ENCODE measurements around the gene SPI1.

The SPI1 gene

DNA sequence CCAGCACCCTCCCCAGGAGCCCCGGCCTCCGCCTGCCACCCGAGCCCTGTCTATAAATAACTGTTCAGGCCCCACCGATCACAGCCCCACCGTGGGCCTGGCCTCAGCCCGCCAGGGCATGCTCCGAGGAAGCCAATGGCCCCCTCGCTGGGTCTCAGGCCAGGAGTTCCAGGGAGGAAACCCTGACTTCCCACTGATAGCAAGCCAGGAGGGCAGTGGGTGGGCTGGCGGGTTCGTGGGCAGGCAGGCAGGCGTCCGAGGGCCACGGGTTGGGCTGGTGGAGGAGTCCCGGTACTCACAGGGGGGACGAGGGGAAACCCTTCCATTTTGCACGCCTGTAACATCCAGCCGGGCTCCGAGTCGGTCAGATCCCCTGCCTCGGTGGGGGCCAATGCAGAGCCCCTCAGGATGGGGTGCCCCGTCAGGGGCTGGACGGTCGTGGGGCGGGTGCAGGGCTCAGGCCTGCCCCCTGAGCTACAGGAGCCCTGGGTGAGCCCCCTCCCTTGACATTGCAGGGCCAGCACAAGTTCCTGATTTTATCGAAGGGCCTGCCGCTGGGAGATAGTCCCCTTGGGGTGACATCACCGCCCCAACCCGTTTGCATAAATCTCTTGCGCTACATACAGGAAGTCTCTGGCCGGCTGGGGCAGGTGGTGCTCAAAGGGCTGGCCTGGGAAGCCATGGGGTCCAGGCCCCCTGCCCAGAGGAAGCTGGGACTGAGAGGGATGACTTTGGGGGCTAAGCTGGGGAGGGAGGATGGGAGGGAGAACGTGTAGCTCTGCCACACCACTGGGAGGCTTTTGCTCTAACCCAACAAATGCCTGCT is at the start of gene SPI1:
SPI1 (minus strand) TSS at position 538 of the 826 bp plus-strand sequence; CDS start at position 344, 194 bp downstream.
- no peak for DNase-seq (ENCODE audit: low spot score)

DNA sequence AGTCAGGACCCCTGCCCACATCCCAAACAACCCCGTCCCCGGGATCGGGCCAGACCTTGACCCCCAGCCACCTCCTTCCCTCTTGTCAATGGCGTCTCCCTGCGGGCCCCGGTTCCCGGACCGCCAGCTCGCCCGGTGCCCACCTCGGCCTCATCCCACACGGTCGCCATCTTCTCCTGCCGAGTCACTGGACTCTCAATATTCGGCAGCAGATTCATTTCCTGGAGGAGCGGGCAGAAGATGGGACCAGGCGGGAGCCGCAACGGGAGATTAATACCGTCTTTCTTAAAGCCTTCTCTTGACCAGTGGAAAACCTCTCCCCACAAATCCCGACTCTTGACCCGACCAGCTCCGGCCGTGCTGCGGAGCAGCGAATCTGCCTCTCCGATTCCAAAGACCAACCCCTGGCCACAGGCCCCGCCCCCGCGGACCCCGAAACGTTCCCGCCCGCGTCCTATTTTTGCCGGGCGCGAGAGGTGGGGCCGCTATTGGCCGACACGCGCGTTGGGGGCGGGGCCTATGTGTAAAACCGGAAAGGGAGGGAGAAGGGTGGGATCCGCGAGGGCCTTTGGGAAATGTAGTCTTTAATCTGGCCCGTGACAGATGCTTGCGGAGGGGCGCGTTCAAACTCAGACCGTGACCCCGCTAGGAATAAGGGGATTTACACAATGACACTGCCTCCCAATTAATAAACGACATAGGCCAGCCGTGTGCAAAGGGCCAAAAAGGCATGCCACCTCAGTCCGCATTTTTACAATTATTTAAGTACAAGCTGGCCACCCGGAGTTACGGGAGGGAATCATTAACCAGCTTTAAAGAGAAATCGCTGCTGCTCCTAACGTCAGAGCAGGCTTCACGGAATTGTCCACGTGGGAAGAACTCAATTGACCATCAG is 48.0 kb upstream of the SPI1 start, which contains the start of gene PSMC3:
PSMC3 (minus strand) TSS at position 378 of the 895 bp plus-strand sequence; CDS start at position 218, 160 bp downstream.
- DNase-seq (ENCODE audit: low spot score) = peak; percentile 97

DNA sequence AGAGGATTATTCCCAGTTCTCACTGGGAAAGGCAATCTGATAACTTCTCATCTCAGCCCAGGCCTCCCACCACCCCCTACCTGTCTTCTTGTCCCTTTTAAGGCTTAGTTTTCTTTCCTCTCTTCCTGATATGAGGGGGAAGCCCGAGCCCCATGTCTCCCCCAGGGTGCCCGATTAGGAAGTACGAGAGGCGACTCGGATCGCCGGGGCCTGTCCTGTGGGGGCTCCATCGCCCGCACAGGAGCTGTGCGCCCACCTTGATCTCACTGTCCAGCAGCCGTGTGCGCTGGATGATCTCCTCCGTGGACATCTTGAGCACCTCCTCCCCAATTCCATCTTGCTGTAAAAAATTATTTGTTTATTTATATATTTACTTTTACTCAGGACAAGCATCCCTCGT is 47.3 kb upstream of the SPI1 start:
- DNase-seq (ENCODE audit: low spot score) = no peak

DNA sequence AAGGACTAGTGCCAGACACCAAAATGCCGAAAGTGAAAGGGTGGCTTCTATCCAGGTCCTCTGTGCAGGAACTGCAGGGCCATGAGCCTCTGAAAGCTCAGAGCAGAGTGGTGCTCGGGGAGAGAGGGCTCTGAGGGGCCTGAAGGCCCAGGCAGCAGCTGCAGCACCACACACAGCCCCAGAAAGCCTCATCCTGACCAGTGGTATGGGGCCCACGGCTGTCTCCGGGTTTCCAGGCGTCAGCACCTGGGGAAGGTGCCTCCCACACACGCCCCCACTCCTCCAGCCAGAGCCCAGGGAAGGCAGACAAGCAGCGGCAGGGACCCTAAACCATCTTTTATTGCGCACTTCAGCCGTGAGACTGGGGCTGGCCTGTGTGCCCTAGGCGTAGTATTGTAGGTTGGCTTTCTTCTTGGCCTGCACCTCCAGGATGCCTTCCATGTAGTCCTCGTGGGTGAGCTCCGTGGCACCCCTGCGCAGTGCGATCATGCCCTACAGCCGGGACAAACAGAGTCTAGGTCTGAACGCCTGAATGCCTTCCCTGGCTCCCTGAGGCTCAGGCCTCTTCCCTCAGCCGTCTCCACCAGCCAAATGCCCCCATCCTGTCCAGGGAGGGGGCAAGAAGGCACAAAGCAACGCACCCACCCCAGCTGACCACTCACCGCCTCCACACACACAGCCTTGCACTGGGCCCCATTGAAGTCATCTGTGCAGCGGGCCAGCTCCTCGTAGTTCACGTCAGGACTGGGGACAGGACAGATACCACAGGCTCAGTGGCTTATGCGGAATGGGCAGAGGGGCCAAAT is 40.3 kb upstream of the SPI1 start:
- no peak for DNase-seq (ENCODE audit: low spot score)

DNA sequence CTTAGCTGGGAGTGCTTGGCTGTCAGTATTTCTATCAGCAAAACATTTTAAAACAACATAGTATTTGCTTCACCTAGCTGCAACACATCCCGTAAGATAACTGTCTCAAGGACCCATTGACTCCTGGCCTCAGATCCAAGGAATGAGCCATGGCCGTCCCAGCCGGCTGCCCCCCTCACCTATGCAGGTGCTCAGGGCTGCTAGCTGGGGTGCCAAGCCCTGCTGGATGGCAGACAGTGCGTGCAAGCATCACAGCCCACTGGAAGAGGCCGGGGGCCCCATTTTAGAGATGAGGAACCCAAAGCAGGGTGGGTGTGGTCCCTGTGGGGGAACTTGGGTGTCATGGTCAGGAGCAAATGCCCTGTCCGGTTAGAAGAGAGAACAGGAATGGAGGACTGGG is 39.4 kb upstream of the SPI1 start:
- no peak for DNase-seq (ENCODE audit: low spot score)

DNA sequence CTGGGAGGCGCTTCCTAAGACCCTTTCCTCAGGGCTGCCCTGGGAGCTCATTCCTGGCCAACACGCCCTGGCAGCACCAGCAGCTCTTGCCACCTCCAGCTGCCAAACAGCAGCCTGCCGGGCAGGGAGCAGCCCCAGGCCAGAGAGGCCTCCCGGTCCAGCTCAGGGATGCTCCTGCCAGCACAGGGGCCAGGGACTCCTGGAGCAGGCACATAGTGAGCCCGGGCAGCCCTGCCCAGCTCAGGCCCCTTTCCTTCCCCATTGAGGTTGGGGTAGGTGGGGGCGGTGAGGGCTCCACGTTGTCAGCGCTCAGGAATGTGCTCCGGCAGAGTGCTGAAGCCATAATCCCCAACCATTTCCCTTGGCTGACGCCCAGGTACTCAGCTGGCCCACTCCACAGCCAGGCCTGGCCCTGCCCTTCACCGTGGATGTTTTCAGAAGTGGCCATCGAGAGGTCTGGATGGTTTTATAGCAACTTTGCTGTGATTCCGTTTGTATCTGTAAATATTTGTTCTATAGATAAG is 37.7 kb upstream of the SPI1 start:
- DNase-seq (ENCODE audit: low spot score) = peak; percentile 97

DNA sequence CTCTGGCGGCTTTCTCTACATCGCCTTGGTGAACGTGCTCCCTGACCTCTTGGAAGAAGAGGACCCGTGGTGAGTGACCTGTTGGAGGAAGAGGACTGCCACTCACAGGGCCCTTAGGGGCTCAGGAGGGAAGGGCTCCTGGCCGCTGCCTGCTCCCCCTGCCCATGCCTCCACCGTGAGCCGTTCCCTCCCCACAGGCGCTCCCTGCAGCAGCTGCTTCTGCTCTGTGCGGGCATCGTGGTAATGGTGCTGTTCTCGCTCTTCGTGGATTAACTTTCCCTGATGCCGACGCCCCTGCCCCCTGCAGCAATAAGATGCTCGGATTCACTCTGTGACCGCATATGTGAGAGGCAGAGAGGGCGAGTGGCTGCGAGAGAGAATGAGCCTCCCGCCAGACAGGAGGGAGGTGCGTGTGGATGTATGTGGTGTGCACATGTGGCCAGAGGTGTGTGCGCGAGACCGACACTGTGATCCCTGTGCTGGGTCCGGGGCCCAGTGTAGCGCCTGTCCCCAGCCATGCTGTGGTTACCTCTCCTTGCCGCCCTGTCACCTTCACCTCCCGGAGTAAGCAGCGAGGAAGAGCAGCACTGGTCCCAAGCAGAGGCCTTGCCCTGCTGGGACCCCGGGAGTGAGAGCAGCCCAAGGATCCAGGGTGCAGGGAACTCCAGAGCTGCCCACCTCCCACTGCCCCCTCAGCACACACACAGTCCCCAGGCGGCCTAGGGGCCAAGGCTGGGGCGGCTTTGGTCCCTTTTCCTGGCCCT is 36.9 kb upstream of the SPI1 start:
- no peak for DNase-seq (ENCODE audit: low spot score)

DNA sequence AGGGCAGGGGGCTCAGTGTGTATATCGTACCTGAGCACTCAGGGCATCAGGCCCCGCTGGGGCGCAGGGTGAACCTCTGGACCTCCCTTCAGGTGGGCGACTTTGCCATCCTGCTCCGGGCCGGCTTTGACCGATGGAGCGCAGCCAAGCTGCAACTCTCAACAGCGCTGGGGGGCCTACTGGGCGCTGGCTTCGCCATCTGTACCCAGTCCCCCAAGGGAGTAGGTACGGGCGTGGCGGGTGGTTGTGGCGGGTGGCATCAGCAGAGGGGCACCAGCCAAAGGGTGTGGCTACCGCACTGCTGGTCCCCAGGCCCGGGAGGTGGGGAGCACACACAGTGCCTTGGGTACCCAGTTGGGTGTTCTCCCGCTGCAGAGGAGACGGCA is 36.3 kb upstream of the SPI1 start:
- no peak for DNase-seq (ENCODE audit: low spot score)

DNA sequence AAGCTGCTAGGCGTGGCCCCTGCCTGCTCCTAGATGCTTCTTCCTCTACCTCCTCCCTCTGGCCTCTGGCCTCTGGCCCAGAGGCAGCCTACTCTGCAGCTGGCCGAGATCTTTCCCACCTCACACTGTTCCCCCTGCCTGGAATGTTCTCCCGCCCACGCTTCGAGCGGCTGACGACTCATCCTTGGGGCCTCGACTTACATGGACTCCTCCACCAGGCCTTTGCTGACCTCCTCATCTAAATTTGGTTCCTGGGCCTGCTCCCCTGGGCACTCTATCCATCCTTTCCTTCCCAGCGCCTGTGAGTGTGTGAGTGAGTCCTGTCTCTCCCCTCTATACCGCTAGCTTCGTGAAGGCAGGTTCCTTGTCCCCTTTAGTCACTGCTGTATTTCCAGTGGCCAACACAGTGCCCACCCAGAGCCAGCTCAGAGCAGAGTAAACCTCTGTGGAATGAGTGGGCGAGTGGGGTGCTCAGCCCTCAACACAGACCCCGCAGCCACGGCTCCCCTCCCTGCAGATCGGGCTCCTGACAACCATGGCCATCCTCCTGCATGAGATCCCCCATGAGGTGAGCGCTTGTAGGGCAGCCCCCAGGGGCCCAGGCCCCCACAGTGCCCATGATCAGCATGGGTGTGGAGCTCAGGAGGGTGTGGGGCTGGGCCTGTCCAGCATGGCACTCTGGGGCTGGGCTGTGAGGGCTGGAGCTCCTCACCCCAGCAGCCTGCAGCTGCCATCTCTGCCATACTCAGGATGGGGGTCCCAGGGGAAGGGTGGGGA is 35.7 kb upstream of the SPI1 start:
- peak; percentile 45 for DNase-seq (ENCODE audit: low spot score)

DNA sequence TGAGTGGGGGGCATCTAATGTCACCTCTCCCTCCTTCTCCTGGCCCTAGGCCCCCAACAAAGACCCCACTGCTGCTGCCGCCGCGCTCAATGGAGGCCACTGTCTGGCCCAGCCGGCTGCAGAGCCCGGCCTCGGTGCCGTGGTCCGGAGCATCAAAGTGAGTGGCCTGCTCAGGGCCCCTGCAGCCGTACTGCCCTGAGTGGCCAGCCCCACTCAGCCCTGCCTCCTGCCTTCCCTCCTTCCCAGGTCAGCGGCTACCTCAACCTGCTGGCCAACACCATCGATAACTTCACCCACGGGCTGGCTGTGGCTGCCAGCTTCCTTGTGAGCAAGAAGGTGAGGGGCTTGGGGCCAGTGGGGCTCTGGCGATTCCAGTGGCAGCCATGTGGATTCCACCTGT is 35.0 kb upstream of the SPI1 start:
- no peak for DNase-seq (ENCODE audit: low spot score)

DNA sequence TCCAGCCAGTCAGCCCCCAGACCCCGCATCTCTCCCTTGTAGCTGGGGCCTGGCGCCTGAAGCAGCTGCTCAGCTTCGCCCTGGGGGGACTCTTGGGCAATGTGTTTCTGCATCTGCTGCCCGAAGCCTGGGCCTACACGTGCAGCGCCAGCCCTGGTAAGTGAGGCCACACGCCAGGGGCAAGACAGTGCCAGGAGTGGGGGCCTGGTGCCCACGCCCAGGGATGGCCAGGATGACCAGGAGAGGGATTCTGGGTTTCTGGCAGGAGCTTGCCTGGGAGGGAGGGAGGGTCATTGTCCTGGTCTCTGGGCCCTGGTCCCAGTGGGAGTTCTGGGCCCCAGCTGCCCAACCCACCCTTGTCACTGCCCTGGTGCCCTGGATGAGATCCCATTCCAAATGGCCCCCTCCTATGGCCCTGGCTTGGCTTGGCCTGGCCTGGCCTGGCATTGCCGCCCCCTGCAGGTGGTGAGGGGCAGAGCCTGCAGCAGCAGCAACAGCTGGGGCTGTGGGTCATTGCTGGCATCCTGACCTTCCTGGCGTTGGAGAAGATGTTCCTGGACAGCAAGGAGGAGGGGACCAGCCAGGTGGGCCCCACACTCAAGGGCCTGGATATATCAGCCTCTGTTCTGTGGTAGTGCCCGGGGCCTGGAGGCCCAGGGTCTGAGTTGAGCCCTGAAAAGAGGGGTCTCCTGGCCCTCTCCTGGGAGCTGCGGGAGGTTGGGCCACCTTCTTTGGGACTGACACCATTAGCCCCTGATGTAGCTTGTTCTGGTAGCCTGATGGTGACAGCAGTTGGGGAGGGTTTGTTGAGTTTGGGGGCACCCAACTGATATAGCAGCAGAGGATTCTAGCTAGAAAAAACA is 33.8 kb upstream of the SPI1 start:
- DNase-seq (ENCODE audit: low spot score) = no peak

DNA sequence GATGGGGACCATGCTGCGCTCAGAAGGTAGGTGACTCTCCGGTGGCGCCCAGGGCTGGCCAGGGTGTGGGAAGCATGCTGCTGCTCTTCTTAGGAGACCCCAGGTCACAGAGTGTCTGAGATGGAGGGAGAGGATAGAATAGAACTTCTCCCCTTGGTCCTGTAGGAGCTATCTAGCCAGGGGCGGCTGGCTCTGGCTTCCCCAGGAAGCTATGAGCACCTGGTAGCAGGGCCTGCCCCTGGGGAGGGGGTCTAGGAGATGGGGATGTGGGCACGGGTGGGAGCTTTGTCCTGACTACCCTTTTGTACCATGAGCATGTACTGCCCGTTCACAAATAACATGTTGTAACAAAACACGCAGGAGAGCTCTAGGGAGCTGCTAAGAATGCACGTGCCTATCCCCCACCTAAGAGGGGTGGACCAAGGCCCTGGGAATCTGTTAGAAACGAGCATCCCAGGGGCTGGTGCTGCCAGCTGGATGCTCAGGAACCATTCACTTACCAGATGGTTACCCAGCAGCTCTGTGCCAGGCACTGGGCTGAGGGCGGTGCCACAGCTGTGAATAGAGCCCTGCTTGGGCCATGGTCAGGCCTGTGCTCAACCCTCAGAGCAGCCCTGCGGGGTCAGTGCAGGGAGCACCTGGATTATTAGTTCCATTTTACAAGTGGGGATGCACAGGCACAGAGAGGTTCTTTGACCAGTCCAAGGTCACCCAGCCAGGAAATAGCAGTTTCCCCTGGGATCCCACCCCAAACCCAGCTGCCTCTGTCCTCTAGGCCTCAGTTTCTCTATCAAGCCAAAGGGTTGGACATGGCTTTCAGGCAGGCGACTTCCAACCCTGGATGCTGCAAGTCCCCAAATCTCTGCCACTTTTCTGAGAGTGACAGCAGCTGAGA is 32.3 kb upstream of the SPI1 start:
- no peak for DNase-seq (ENCODE audit: low spot score)

DNA sequence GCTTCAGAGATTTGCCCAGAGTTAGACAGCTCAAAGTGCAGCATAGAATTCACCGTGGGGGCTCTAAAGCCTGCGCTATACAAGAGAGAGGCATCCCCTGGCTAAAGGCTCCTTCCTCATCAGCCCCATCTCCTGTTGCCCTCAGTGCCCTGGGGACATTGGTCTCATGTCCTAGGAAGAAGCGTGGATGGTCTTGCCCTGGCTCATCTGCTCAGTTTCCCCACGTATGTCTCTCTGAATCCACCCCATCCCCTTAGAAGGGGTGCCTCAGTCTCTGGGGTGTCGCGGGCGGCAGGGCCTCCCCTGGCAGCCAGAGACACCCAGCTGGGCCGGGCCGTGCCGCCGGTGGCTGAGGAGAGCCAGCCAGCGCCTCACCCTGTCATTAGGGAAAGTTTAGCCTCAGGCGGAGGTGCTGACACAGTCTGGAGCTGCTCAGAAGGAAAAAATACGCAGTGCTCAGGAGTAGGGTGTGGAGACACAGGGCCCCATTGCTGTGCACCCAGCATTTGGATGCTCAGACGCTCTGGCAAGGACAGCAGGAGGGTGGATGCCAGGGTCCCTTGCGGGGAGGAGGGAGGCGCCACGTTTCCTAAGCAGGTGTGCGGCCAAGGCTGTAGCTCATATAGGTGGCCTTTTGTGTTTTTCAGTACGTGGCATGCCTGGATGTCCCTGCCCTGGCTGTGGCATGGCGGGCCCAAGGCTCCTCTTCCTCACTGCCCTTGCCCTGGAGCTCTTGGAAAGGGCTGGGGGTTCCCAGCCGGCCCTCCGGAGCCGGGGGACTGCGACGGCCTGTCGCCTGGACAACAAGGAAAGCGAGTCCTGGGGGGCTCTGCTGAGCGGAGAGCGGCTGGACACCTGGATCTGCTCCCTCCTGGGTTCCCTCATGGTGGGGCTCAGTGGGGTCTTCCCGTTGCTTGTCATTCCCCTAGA is 31.4 kb upstream of the SPI1 start:
- DNase-seq (ENCODE audit: low spot score) = peak; percentile 47

DNA sequence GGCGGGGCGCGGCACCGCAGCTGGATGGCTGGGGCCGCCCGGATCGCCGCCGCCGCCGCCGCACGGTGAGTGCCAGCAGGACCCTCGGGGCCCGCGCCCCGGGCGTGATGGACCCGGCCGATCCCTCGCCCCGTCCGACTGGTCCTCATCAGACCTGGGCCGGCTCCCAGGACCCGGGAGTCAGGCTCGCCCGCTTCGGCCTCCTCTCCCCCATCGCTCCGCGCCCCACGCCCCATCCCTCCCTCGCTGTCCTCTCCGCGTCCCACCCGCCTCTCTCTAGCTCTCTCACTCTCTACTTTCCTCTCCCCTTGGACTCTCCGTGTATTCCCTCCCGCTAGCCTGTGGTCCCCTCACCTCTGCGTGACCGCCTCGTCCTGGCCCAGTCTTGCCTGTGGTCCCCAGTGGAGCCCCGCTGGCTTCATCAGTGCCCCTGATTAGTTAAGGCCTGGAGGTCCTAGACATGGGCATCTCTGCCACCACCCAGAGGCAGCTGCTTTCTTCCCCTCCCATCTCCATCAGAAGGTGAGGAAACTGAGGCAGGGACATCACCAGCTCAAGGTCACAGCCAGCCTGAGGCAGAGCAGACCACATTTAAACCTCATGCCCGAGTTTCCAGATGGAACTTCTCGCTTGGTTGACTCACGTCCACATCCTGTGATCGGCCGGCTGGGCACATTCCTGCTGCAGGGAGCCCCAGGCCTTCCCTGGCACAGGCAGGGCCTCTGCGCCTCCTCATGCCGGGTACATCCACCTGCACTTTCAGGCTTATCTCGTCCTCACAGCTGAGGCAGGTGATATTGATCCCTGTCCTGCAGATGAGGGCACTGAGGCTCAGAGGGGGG is 30.5 kb upstream of the SPI1 start:
- peak; percentile 84 for DNase-seq (ENCODE audit: low spot score)

DNA sequence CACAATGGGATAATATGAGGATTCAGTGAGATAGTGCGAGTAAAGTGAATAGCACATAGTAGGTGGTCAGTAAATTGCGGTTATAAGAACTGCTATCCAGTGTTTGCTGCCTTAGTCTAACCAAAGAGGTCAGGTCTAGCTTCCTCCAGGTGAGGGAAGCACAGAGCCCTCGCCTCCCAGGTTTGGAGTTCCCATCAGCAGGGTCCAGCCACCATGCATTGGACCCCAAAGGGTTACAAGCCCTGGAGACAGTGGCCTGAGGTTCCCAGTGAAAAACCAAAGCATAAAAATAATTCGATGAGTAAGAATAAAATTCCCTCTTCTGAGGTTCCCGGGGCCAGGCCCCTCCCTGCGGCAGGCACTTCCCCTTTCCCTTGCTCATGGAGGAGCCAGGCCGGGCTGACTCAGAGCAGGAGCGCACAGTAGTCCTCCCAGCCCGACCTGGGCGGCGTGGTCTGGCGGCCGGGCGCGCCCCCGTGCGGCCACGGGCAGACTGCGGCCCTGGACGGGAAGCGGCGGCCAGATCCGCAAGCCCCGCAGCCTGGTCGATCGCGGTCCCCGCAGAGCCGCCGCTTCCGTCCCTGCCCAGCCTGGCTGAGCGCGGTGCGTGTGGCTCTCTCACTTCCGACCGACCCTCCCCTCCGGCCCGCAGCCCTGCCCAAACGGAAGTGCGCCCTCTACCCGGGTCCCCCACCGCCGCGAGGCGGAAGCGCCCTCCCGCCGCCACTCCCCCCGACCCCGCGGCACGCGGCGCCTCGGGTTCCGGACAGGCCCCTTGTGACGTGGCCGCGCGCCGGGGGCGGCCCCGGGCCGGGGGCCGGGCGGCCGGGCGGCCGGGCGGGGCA is 29.6 kb upstream of the SPI1 start, which contains the start of gene SLC39A13:
SLC39A13 (plus strand) TSS at position 845 of the 845 bp plus-strand sequence. CDS start 1,505 bp downstream, outside the sequence.
- DNase-seq (ENCODE audit: low spot score) = peak; percentile 98
